Inflammatory macrophage treated with lipopolysaccharide for 1 hour (primary cell): ENCODE results near the gene HGS.
A peak's percentile ranks its signal among the peaks of the same experiment; 100 is the strongest.
"Not testable (repeated sequence)": the region's sequence is repeated elsewhere in the genome, so short reads cannot be mapped to it uniquely, and the experiment has no call there.

Experiments
- DNase-seq, 2 donors: peaks; one replicate each; pipeline ENCODE4 v3.0.0-alpha.2; 2020 to 2022

HGS gene

DNA sequence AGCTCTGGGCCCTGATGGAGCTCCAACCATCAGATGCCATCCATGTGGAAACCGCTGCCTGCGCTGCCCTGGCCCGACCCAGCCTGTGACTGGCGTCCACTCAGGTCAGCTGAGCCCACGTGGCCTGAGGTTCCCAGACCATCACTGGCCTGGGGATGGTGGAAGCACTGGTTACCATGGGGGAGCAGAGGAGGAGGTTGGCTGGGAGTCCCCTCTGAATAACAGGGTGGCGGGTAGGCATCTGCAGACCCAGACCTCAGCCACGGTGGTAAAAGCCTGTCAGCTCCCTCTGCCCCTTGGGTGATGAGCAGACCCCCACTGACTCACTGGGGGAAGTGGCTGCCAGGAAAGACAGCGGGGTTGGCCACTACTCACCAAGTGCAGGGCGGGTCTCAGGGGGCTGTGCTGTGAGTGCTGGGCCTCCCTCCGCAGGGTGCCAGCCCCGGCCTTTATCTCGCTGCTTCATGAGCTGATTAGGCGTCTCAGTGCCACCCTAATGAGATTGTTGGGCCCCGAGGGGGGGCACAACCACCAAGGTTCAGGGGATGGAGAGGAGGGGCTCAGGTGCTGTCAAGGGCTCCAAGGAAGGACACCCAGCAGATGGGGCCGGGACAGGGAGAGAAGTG, 27.6 kb upstream of the HGS start, which contains the start of gene PDE6G:
PDE6G (minus strand) TSS at position 425 of the 626 bp plus-strand sequence. CDS start 3,237 bp downstream, outside the sequence.
- DNase-seq: no peak

DNA sequence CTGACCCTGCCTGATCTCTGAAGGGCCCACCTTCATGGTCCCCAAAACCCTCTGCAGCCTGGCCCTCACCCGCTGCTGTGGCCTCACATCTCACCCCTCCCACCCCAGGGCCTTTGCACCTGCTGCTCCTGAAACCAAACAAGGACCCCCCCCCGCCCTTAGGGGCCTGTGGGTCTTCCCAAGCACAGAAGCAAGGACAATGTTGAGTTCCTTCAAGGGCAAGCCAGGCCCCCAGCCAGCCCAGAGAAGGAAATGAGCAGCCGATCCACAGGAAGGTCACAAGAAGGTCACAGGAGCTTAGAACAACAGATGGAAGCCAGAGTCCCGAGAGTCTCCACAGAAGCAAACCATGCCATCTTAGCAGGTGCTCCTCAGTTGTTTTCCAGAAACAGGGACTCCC, 27.0 kb upstream of the HGS start:
- no peak for DNase-seq

DNA sequence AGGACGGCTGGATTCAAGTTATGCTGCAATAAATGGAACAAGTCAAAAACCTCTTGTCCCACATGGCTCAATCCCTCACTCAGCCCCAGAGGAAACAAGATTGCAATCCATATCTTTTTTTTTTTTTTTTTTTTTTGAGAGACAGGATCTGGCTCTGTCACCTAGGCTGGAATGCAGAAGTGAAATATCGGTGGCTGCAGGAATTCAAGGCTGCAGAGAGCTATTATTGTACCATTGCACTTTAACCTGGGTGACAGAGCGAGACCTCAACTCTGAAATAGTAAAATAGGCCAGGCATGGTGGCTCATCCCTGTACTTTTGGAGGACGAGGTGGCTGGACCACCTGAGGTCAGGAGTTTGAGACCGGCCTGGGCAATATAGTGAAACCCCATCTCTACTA, 24.8 kb upstream of the HGS start:
- DNase-seq: no peak

DNA sequence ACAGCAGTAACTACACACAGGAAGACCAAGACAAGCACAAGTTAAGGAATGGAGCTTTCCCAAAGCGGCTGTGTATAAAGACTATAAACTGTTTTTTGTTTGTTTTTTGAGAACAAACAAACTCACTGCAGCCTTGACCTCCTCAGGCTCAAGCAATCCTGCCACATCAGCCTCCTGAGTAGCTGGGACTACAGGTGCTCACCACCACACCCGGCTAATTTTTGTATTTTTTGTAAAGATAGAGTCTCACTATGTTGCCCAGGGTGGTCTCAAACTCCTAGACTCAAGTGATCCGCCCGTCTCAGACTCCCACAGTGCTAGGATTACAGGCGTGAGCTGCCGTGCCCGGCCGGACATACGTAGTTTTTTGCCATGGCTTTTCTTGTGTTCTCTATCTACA, 23.4 kb upstream of the HGS start:
- DNase-seq: no peak

DNA sequence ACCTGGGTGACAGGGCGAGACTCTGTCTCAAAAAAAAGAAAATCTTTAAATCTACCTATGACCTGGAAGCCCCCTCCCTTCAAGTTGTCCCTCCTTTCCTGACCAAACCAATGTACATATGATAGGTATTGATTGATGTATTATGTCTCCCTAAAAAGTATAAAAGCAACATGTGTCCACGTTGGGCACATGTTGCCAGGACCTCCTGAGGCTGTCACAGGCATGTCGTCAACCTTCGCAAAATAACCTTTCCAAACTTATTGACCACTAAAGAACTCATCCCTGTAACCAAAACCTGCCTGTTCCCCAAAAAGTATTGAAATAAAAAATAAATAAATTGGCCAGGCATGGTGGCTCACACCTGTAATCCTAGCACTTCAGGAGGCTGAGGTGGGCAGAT, 21.8 kb upstream of the HGS start:
- DNase-seq: no peak

DNA sequence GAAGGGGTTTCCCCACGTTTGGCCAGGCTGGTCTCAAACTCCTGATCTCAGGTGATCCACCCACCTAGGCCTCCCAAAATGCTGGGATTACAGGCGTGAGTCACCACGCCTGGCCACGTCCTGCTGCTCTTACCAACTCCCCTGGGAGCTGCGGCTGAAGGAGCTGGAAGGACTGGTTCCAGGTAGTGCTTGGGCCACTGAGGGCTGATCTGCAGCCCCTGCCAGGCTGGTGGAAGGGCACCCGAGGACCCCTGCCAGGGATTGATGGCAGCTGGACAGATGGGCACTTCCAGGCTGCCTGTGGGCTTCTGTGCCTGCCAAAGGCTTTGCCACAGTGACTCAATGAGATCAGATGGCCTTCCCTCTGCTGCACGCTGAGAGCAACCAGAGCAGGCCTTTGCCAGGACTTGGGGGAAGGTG, 19.8 kb upstream of the HGS start:
- no peak for DNase-seq

DNA sequence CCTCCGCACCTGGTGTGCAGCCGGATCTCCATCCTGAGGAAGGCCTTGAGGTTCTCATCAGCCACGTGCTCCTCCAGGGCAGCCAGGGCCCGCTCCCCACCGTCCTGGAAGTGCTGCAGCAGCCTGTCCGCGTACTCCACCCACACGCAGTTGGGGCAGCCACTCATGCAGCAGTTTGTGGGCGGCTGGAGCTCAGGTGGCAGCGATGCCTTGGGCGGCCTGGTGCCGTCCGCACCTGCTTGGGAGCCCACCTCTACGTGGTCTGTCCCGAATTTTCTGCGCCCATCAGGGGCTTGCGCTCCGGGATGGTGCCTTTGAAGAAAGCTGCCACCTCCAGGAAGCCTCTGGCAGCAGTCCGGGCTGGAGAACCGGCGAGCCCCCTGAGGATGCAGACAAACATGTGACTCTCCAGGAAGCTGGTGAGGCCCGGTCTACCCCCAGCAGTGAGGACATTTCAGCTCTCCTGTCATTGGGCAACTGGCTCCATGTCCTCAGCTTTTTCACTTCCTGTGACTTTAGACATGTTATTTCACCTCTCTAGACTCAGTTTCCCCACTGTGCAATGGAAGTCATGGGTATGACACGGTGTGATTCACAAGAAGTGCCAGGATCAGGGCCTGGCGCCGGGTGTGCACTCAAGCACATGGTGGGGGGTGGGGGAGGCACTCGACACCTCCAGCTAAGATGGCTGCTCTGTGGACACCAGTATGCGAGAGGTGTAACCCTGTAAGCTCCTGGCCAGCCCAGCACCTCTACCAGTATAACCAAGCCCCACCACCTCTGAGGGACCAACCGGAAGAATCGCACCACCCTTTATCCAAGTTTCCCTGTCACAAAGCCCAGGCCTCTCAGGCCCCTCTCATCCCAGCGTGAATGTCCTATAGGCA, 18.4 kb upstream of the HGS start:
- DNase-seq: peak in 1 of 2 donors; percentile 26

DNA sequence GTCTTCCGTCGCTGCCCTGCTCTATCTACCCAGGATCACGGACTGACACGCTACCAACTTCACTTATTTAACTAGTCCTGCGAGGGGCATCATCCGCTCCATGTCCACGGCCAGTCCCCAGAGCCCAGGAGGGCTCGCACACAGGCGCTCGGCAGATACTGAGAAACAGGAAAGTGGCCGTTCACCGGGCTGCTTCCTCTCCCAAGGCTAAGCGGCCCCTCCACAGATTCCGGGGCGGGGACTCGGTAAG, 17.8 kb upstream of the HGS start:
- DNase-seq: no peak

DNA sequence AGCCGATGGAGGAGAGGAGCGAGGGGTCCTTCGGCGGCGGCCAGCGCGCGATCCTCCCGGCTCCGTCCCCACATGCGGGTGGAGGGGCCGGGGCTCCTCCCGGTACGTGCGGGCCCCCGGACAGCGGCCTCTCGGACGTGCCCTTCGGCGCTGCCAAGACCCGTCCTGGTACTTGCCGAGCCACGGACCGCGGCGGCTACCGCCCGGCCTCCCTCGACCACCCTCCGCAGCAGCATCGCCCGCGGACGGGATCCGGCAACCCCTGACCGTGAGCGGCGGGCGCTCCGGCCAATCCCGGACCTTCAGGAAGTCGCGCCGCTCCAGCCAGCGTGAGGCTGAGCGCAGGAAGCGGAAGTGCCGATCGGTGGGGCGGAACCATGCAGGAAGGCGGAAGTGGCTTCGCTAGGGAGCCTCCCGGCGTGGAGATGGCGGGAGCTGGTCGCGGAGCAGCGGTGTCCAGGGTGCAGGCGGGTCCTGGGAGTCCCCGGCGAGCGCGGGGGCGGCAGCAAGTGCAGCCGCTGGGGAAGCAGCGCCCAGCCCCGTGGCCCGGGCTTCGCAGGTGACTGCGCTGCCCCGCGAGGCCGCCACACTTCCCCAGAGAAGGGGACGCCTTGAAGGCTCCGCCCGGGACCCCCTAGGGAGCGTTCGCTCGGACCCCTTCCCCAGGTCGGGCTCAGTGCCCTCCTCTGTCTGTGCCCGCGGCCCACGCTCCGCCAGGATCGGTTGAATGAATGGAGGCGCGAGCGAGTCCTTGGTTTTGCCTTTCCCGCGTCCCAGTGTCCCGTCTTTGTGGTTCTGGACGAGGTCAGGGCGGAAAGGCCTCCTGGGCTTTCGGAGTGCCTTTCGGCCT, 17.2 kb upstream of the HGS start, which contains the start of the genes CCDC137 and OXLD1:
CCDC137 (plus strand) TSS at position 396 of the 850 bp plus-strand sequence; CDS start at position 426, 30 bp downstream.
OXLD1 (minus strand) TSS at position 264 of the 850 bp plus-strand sequence; CDS start at position 236, 28 bp downstream.
- peak; percentile 96 to 98 for DNase-seq

DNA sequence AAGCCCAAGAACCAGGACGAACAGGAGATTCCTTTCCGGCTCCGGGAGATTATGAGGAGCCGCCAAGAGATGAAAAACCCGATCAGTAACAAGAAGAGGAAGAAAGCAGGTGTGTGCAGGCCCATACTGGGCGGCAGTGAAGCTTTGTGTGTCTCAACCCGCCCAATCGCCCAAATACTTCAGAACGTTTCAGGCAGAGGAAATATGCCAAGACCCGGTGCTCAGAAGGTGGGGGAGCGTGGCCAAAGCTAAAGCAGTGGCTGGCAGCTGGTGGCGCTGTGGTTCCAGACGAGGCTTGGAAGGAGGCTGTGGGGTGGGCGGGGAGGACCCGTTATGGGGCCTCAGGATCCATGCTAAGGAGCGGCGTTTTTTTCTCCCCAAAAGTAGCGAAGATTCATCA, 16.1 kb upstream of the HGS start:
- DNase-seq: no peak

DNA sequence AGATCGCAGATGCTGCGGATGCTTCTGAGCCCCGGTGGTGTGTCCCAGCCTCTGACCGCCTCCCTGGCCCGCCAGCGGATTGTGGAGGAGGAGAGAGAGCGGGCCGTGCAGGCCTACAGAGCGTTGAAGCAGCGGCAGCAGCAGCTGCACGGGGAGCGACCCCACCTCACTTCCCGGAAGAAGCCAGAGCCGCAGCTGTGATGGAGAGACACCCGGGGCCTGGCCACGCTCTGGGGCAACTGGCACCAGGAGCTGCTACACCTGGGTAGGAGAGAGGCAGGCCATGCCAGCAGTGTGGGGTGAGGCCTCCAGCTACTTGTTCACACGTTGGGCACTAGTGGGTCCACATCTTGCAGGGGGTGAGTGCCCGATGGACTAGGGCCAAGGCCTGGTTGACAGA, 11.3 kb upstream of the HGS start:
- DNase-seq: no peak

DNA sequence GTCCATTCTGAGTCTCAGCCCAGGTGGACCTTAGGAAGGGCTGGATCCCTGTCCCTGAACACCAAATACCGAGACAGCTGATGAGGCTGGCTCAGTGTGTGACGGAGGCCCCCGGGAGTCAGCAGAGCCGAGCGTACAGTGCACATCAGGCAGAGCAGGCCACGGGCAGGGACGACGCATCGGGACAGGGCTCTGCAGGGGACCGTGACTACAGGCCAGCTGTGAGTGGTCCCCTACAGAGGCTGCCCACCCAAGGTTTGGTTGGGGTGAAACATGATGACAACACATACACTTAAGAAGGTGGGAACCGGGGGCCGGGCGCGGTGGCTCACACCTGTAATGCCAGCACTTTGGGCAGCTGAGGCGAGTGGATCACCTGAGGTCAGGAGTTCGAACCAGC, 10.9 kb upstream of the HGS start:
- DNase-seq: no peak

DNA sequence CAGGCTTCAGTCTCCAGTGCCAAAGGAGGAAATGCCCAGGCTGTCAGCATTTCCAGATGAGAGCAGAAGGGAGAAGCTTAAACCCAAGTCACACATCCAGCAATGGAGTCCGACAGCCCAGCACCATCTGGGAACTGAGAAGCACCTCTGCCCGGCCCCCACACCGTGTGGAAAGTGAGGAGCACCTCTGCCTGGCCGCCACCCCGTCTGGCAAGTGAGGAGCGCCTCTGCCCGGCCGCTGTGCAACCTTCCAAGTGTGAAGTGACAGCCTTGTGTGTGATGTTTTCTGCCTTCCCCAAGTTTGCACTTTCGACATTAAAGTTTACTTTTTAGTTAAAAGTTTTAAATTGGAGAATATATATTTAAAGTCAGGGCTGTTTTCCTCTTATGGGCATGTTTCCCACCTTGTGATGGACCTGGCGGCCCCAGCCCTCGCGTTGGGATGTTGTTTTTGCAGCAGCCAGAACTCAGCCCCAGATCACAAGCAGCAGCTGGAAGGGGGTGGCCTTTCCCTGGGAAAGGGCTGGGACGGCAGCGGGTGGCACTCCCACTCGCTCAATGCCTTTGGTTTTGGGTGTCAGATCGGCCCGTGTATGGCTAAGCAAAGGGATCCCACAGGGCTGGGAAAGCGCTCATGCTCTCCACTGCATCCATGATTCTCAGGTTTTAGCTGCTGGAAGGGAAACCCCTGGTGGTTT, 10.1 kb upstream of the HGS start:
- no peak for DNase-seq

DNA sequence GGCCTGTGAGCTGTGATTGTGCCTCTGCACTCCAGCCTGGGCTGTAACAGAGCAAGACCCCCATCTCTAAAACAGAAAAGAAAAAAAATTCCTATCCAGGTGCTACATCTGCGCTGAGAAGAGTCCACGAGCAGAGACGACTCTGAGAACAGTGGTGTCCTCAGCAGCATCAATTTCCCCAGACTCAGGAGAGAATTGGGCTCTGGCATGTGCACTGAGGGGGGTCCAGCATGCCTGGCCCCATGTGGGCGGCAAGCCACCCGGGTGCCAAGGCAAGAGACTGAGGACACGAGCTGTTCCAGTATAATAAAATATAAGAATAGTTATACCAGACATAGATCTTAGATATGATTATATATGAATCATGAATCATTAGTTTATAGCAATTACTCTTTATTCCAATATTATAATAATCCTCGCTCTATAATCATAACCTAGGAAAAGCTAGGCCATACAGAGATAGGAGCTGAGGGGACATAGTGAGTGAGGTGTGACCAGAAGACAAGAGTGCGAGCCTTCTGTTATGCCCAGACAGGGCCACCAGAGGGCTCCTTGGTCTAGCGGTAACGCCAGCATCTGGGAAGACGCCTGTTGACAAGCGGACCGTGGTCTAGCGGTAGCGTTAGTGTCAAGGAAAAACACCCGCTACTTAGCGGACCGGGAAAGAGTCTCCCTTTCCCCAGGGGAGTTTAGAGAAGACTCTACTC, 8.1 kb upstream of the HGS start:
- DNase-seq: not testable (repeated sequence)

DNA sequence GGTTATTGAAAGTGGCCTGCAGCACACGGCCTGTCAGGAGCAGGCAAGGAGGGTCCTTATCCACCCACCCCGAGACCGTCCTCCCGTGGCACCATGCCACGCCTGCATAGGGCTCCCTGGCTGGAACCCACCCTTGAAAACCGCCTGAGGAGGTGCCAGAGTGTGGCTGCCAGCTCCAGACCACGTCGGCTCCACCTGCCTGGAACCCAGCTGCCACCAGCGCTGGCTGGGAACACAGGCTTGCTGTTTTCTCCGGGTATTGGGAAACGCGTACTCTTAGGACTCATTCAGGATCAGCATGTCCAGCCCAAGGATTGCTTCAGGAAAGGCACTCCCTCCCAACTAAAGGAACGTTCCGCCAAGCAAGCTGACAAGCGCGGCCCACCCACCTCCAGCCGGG, 6.9 kb upstream of the HGS start:
- DNase-seq: no peak

DNA sequence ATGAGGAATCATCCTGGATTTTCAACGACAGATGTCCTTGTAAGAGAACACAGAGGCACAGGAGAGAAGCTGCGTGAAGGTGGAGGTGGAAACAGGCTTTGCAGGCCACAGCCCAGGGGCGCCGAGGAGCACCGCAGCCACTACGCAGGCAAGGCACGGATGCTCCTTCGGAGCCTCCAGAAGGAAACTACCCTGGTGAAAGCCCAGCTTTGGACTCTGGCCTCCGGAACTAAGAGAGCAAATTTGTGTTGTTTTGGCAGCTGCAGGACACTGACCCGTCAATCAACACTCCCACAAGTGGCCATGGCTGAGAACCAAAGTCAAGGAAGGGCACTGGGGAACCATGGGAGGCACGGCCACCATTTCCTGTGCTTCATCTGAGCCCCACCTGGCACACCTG, 3.7 kb upstream of the HGS start:
- no peak for DNase-seq

DNA sequence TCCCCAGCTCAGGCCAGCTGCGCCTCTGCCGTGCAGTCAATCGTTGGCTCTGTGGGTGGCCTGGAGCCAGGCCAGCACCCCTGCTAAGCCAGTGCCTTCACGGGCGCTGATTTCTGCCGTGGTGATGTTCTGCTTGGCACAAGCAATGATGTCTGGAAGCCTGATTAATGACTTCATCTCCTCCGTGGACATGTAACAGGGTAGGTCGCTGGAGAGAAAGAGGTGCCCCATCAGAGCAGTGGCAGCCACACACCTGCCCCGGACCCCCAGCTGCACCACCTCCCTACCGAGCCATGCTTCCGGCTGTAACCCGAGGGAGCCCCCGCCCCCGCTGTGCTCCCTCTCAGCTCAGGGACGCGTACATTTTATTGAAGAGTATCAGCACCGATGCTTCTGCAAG, 2.1 kb upstream of the HGS start:
- no peak for DNase-seq

DNA sequence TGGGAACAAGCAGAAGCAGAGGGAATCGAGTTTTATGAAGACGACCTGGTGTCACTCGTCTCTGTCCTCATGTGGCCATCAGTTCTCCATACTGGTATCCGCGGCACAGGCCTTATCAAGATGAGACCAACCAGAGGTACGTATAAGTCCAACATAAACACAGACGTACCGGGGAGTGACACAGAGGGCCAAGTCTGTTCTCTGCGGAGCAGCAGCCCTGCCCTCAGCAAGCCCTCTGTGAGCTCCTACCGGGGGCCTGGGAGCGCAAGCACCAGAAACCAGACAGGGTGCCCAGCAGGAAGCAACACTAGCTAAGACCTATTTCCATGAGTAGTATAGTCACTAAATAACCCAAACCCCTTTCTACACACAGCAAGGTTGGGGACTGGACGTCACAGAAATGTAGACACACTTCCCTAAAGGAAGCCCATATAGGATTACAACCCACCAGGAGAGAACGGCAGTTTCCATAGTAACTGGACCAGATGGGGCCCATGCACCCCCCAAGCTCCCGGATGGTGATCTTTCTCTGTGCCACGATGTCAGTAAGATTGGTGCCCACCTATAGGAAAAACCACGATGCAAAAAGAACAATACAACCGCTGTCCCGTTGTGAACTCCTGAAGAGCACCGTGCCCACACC, 1.1 kb upstream of the HGS start:
- peak; percentile 4 to 7 for DNase-seq

DNA sequence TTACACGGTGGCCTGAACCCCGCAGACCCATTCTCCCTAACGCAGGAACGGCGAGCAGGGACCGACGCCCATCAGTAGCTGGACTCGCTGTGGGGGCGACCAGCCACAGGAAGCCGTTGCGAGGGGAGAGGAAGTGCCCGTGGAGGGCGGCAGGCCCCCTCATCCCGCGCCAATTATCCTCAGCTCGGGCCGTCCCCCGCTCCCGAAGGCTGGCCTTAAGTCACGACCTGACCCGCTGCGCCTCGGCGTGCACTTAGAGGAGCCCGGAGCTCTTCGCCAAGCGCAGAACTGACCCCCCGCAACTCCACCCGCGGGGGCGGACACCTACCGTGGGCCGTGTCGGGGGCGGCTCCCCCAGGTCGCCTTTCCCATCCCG, 615 bp upstream of the HGS start:
- DNase-seq: peak; percentile 7 to 18

DNA sequence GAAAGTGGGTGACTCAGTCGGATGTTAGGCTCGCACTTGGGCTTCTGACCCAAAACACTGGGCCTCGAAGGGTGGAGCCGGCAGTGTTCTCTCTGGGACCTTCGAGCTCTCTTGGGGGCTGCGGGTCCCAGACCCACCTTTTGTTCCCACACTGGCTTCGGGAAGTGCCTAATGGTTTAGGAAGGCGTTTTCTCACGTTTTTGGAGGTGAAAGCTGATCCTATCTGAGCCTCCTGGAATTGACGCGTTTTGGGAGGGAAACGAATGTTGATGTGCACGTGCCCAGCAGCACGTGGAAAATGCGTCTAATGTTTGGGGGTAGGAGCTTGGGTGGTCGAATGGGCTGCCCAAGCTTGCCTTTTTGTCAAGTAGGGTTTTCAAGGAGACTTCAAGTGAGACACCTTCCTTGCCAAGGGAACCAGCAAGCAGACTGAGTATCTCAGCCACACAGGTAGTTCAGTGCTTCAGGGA, 666 bp downstream of the HGS start:
- peak in 1 of 2 donors; percentile 77 for DNase-seq

DNA sequence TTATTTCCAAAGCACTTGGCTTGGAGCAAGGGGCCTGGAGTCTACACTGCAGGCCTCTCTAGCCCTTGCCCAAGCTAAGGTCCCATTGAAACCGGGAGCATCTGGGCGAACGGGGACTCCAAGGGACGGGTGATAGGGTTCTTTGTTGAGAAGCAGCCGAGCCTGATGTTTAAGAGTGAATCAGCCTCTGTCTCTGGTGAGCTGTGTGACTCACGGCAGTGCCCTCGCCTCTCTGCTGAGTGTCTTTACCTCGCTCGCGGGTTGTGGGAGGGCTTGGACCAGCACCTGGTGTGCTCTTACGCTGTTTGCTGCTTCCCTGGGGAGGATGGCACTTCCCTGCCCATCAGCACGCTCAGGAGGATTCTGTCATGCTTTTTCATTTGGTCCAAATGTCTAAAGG, 1.3 kb downstream of the HGS start:
- peak in 1 of 2 donors; percentile 3 for DNase-seq

DNA sequence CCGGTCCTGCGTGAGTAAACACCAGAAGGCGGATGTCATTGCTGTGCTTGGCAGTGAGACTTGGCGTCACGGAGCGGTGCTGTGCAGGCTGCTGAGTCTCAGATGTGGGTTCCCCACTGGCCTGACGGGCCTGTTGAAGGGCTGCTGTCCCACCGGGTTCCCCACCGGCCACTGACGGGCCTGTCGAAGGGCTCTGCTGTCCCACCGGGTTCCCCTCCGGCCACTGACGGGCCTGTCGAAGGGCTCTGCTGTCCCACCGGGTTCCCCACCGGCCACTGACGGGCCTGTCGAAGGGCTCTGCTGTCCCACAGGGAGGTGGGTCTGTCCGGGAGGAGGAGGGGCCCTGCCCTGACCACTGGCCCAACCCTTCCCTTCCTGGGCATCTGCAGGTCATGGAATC, 2.8 kb downstream of the HGS start:
- no peak for DNase-seq
